Stimulated activated CD4-positive, alpha-beta T cell treated with anti-CD3 and anti-CD28 coated beads, Interleukin-1b, Interleukin-23, amount 100 ng/mL, for 4 hours (primary cell): Measurements from ENCODE around the gene ABCD1.
A peak's percentile ranks its signal among the peaks of the same experiment; 100 is the strongest.
"Not testable (repeated sequence)": the region's sequence is repeated elsewhere in the genome, so short reads cannot be mapped to it uniquely, and the experiment has no call there.

Source experiments
- DNase-seq, 2 donors: peaks; one replicate each; pipeline ENCODE4 v3.0.0-alpha.2; 2020; ENCODE audit warnings: low read depth in 2 of 2

The ABCD1 gene

GRCh38 chrX:153709726-153710674, 14.7 kb upstream of the ABCD1 start:
- no peak for DNase-seq

DNA sequence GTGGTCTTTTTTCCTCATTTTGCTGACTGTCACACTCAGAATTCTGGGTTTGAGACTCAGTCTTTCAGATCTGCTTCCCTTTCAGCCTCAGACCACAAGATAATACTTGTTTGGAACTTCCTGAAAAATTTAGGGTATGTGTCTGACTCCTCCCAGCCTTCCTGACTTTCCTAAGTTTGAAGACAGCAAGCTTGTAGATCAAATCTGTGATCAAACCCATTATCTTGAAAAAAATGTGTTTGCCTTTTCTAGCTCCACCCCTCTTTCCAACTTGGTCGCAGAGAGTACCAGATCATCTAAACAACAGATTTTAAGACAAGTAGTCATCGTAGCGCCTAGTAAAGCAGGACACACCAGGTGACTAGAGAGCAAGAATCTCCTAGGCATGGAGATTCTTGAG, 10.4 kb upstream of the ABCD1 start:
- DNase-seq: no peak

DNA sequence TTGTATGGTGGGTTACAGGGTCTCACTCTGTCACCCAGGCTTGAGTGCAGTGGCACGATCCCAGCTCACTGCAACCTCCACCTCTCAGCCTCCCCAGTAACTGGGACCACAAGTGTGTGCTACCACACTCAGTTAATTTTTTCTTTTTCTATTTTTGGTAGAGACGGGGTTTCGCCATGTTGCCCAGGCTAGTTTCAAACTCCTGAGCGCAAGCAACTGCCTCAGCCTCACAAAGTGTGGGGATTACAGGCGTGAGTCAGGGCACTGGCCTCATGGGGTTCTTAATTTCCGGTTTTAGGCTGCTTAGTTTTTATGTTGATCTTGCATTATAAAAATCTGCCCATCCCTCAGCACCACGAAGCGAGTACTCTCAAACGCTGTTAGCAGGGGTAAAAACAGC, 7.2 kb upstream of the ABCD1 start:
- DNase-seq: no peak

- DNase-seq: no peak
Measured at GRCh38 chrX:153719238-153719637, 5.4 kb upstream of the ABCD1 start.

DNA sequence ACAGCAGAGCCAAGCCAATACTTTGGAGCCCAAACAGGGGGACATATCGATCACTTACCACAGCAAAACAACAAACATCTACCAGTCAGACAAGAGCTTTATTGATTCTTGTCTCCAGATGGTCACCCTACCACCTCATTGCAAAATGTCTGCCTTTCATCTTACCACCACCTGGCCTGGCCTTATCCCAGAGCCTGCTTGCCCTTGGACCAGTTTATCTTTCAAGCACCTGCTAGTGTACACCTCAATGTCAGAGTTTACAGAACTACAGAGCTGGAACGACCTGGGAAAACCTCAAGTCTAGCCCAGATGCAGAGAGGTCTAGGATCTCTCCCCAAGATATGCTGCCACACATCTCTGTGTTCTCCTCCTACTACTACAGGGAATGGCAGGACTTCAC, 5.0 kb upstream of the ABCD1 start:
- no peak for DNase-seq

DNA sequence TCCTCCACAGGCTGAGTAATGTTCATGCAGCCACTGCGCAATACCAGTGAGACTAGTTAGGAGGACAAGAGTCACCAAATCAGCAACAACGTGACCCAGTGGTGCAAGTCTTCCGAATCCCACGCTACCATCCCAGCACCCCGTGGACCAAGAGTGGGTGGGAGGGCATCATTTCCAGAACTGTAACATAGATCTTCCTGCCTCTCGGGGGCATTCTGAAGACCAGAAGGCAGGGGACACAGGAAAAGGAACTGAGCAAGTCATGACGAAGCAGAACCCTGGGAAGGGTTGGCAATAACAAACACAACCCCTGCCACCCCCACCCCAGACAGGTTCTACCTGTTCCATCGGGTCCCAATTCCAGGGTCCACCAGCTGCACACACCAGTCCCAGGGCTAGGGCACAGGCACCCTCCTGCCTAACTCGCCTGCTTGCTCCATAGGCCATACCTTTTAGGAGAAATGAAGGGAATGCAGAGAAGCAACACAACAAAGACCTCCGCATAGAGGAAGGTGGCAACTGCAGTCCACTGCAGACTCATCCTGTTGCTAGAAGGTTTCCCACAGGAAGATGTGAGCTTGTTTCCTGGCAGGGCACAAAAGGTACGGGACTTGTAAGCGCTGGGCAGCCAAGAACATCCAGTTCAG, 1.8 kb upstream of the ABCD1 start:
- DNase-seq: no peak

- peak in 1 of 2 donors; percentile 62 for DNase-seq
Measured at GRCh38 chrX:153723351-153724251, 1.1 kb upstream of the ABCD1 start.

- no peak for DNase-seq
Measured at GRCh38 chrX:153725039-153725831, 579 bp downstream of the ABCD1 start.

- no peak for DNase-seq
Measured at GRCh38 chrX:153725832-153726285, 1.2 kb downstream of the ABCD1 start.

GRCh38 chrX:153726286-153727122, 1.8 kb downstream of the ABCD1 start:
- no peak for DNase-seq

GRCh38 chrX:153727123-153727931, 2.7 kb downstream of the ABCD1 start:
- DNase-seq: no peak

DNA sequence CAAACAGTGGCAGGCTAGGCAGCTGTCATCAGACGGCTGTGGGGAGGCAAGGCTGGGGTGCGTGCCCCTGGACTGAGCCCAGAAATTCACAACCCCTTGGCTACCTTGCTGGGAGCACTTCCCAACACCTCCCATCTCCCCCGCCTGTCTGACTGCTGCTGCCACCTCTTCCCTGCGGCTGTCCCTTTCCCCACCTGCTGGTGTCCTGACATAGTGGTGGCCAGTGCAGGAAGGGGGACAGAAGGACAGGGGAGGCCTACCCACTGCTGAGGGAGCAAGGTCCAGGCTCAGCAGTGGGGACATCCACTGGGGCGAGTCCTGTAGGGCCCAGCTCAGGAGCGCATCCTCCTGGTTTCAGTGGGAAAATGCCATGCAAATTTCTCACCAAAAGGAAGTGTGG, 3.4 kb downstream of the ABCD1 start:
- DNase-seq: no peak

GRCh38 chrX:153728951-153729631, 4.4 kb downstream of the ABCD1 start:
- DNase-seq: no peak

- not testable (repeated sequence) for DNase-seq
Measured at GRCh38 chrX:153730115-153730514, 5.5 kb downstream of the ABCD1 start.

DNA sequence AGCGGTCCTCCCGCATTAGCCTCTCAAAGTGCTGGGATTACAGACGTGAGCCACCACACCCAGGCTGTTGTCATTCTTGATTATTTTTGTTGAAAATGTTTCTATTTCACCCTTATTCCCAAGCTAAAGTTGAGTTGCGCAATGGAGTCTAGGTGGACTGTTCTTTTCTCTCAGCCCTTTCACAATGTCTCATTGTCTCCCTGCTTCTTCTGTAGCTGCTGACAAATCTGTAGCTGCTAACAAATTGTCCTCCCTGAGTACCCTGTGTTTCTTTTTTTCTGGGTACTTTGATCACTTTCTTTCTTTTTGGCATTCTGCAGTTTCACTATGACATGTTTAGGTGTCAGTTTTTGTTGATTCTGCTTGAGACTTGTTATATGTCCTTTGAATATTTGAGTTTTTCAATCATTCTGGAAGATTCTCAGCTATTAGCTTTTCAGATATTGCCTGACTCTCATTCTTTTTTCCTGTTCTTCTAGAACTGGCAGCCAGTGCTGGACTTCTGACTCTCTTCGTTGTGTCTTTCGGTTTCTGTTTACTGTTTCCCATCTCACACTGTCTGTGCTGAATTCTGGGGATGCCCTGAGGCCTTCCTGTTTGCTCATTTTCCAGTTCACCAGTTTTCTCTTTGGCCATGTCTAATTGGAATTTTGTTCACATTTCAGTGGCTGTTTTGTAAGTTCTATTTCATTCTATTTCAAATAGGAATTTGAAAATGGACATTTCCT, 6.6 kb downstream of the ABCD1 start:
- DNase-seq: no peak

- DNase-seq: no peak
Measured at GRCh38 chrX:153731845-153732215, 7.2 kb downstream of the ABCD1 start.

DNA sequence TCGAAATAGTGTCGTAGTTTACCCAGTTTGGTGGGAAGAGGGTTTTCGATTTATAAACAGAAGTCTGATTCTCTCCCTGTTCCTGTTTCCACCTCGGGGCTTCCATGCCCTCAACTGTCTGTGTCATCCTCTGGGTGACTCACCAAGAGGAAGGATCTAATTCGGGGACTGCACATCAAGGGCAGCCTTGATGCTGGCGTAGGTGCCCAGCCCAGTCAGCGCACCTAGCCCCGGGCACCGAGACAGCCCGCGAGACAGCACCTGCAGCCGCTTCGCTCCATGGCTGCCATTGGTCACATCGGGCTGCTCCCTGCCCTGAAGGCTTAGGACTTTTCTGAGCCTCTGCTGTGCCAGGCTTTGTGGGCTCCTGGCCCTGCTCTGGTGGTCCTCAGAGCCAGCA, 7.7 kb downstream of the ABCD1 start:
- DNase-seq: no peak

- no peak for DNase-seq
Measured at GRCh38 chrX:153733651-153734240, 9.1 kb downstream of the ABCD1 start.
